GM12892 (cell line): ENCODE measurements around the gene NBEA.

ENCODE experiments used
- POLR2A ChIP-seq: IDR thresholded peaks from 2 replicates; pipeline ENCODE4 v1.6.1; 2011; ENCODE audit warnings: low read depth, low read length, control low read depth
- POLR2AphosphoS5 ChIP-seq: IDR thresholded peaks from 2 replicates; pipeline ENCODE4 v1.6.1; 2011; ENCODE audit warnings: low read depth, low read length, control low read depth

DNA sequence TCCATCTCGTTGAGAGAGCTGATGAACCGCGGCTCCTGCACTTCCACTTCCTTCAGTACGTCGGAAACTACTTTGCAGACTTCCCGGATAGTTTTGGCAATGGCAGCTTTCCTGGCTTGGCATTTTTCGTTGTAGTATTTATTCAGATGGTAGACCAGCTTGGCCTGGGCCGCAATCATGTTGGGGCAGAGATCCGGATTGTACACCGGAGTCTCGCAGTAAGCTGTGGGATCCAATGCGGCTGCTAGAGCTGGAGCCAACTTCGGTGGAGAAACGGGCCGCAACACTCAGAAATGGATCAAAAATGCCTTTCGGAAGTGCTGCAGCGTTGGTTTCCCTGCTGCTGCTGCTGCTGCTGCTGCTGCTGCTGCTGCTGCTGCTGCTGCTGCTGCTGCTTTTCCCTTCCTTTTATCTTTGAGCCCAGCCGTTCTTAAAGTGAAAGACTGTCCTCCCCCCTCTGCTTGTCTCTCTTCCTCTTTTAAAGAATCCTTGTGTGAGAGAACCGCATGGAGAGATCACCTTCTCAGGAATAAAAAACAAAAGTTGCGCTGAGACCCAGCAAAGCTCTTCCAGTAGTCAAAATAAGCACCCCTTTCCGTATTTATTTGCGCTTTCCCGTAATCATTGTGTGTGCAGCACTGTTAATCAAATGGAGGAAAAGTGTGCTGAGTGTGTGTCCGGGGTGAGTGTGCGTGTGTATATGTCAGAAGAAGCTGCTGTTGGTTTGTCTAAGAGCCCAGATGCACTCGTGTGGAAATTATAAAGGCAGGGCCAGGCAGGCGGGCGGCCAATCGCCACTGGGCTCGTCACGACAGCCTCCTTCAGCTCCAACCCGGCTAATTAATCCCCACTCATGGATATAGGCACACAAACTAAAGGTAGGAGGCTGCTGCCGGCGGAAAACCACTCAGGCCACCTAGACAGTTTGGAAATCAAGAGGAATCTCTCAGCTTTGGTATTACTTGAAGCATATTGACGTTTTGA lies 534.2 kb downstream of the NBEA start, which contains the start of gene MAB21L1:
- TF ChIP-seq POLR2AphosphoS5 (no peak), POLR2A (no peak)
